ENCODE measurements around the gene ZNF76. TPM values are rescaled to one million over a fixed set of nuclear protein-coding genes. Genes with fewer than 3 reads are reported as not detected.

The ZNF76 gene
- total and polyA plus RNA-seq, 2 of the 13 experiments (the other 11 are each of a cell fraction or from before 2014, with no cell fraction given) = 13.2 to 26.4 TPM

GRCh38 chr6:35342258-35343091 is 82.9 kb downstream of the ZNF76 start, which contains the start of gene PPARD (continued):
- no peak for TF ChIP-seq ZBTB1 (CRISPR knock-in tag; IDR thresholded peaks at IDR 0.05; ENCODE audit: borderline replicate concordance)
- TF ChIP-seq ATRX (CRISPR knock-in tag; IDR thresholded peaks at IDR 0.05; ENCODE audit: borderline replicate concordance) = no peak
- TF ChIP-seq ZNF772 (CRISPR knock-in tag; IDR thresholded peaks at IDR 0.05) = peak; percentile 84
- TF ChIP-seq MAX (IDR thresholded peaks at IDR 0.05) = no peak; the same call in none of the 2 replicates
- TF ChIP-seq ARNTL (CRISPR knock-in tag; IDR thresholded peaks at IDR 0.05) = peak; percentile 57; the same call in 1 of the 2 replicates
- no peak for TF ChIP-seq ZNF557 (CRISPR knock-in tag; IDR thresholded peaks at IDR 0.05)
- TF ChIP-seq TBL1XR1 (IDR thresholded peaks at IDR 0.05; ENCODE audit: borderline replicate concordance, low read length, partially characterized antibody) = peak; percentile 71
- TF ChIP-seq ZNF326 (CRISPR knock-in tag; IDR thresholded peaks at IDR 0.05; ENCODE audit: borderline replicate concordance) = no peak
- peak; percentile 27; the same call in 1 of the 2 replicates for TF ChIP-seq ZBTB21 (CRISPR knock-in tag; IDR thresholded peaks at IDR 0.05)
- TF ChIP-seq ZNF362 (CRISPR knock-in tag; IDR thresholded peaks at IDR 0.05; ENCODE audit: borderline replicate concordance) = no peak; the same call in 1 of the 2 replicates
- no peak for TF ChIP-seq ZNF75D (CRISPR knock-in tag; IDR thresholded peaks at IDR 0.05; ENCODE audit: borderline replicate concordance)
- TF ChIP-seq RAD21 (CRISPR knock-in tag; IDR thresholded peaks at IDR 0.05) = peak; percentile 100
- TF ChIP-seq ZNF891 (CRISPR knock-in tag; IDR thresholded peaks at IDR 0.05) = peak; percentile 93
- TF ChIP-seq RXRA (CRISPR knock-in tag; IDR thresholded peaks at IDR 0.05) = peak; percentile 74; the same call in 1 of the 2 replicates
- no peak for TF ChIP-seq PHB2 (IDR thresholded peaks at IDR 0.05; ENCODE audit: partially characterized antibody)
- TF ChIP-seq BRF2 (CRISPR knock-in tag; IDR thresholded peaks at IDR 0.05) = 0 out of 2 replicates have a peak, but pooled peaks have one; percentile 66
- TF ChIP-seq ZNF446 (CRISPR knock-in tag; IDR thresholded peaks at IDR 0.05) = peak; percentile 68; the same call in 1 of the 2 replicates
- peak; percentile 95; the same call in 1 of the 2 replicates for TF ChIP-seq DZIP1 (CRISPR knock-in tag; IDR thresholded peaks at IDR 0.05)
- TF ChIP-seq ZIK1 (CRISPR knock-in tag; IDR thresholded peaks at IDR 0.05; ENCODE audit: borderline replicate concordance, low read depth) = no peak
- TF ChIP-seq PHF20 (CRISPR knock-in tag; IDR thresholded peaks at IDR 0.05) = peak; percentile 57; the same call in 1 of the 2 replicates
- TF ChIP-seq ZMAT5 (CRISPR knock-in tag; IDR thresholded peaks at IDR 0.05; ENCODE audit: borderline replicate concordance, low read depth) = no peak
- TF ChIP-seq MAFG (CRISPR knock-in tag; IDR thresholded peaks at IDR 0.05) = no peak
- TF ChIP-seq ZFP62 (CRISPR knock-in tag; IDR thresholded peaks at IDR 0.05) = no peak
- TF ChIP-seq ZZZ3 (CRISPR knock-in tag; IDR thresholded peaks at IDR 0.05; ENCODE audit: borderline replicate concordance) = 0 out of 2 replicates have a peak, but pooled peaks have one; percentile 24
